M059J (cell line): ENCODE data around the gene CAPN7. TPM values are rescaled to one million over a fixed set of nuclear protein-coding genes. Genes with fewer than 3 reads are reported as not detected.
"Not testable (repeated sequence)": the region's sequence is repeated elsewhere in the genome, so short reads cannot be mapped to it uniquely, and the experiment has no call there.

ENCODE experiments used
- DNase-seq: peaks from one replicate; pipeline ENCODE4 v3.0.0-alpha.2; 2012; ENCODE audit warnings: low read depth
- total RNA-seq: library from RNA; depleted of rRNA; stranded (reverse); fragments of >200 nt; shearing (Covaris generic); gene quantifications from 2 replicates; pipeline ENCODE4 v1.2.3, GENCODE V29; 2014; rRNA removed

CAPN7 gene
- 13.1 and 21.0 TPM in 2 replicates for total RNA-seq

- peak; percentile 90 for DNase-seq
Observed at GRCh38 chr3:15205934-15206661, at the start of gene CAPN7. TSS of gene CAPN7 (plus strand) at chr3:15206246. CDS start at chr3:15206496, 250 bp downstream.

GRCh38 chr3:15157441-15157840 lies 48.6 kb upstream of the CAPN7 start:
- no peak for DNase-seq

DNA sequence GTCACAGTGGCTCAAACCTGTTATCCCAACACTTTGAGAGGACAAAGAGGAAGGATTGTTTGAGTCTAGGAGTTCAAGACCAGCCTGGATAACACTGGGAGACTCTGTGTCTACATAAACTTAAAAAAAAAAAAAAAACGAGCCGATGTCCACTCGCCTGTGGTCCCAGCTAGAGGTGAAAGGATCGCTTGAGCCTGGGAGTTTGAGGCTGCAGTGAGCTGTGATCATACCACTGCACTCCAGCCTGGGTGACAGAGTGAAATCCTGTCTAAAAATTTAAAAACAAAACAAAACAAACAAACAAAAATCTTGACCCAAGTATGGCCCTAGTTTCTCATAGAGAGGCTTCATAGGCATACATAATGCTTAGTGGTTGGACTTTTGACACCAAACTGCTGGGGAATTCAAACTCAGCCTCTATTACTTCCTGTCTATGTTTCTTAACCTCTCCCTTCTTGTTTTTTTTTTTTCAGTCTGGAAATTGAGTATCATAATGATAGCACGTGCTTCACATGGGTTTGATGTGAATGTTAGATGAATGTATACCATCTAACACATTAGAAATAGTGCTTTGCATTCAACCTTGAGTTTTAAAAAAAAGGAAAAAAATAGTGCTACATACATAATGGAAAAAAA lies 46.4 kb upstream of the CAPN7 start:
- peak; percentile 3 for DNase-seq

- no peak for DNase-seq
Observed at GRCh38 chr3:15160662-15161061, 45.4 kb upstream of the CAPN7 start.

- no peak for DNase-seq
Observed at GRCh38 chr3:15161133-15161532, 44.9 kb upstream of the CAPN7 start.

- DNase-seq, result not testable (repeated sequence)
Observed at GRCh38 chr3:15163656-15164055, 42.4 kb upstream of the CAPN7 start.

DNA sequence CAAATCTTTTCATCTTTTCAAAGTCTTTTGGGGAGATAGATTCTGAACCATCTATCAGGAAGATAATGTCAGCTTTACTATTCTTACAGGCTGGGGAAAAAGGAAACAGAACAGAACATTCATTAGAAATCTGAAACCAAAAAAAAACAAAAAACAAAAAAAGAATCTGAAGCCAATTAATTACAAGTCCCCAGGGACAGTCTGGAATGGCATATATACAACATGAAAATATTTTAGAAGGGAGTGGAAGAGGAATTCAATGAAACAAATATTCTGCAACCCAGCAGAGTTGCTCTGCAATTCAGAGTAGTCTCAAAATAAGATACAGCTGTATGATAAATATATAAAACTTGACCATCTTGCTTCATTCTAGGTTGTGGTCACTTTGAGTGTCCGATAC lies 41.7 kb upstream of the CAPN7 start:
- no peak for DNase-seq

GRCh38 chr3:15165061-15165460 lies 41.0 kb upstream of the CAPN7 start:
- no peak for DNase-seq

DNA sequence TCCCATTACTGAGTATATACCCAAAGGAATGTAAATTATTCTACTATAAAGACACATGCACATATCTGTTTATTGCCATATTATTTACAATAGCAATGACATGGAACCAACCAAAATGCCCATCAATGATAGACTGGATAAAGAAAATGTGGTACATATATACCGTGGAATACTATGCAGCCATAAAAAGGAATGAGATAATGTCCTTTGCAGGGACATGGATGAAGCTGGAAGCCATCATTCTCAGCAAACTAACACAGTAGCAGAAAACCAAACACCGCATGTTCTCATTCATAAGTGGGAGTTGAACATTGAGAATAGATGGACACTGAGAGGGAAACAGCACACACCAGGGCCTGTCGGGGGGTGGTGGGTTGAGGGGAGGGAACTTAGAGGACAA lies 39.7 kb upstream of the CAPN7 start:
- DNase-seq, result not testable (repeated sequence)

GRCh38 chr3:15171096-15171495 lies 35.0 kb upstream of the CAPN7 start:
- no peak for DNase-seq

DNA sequence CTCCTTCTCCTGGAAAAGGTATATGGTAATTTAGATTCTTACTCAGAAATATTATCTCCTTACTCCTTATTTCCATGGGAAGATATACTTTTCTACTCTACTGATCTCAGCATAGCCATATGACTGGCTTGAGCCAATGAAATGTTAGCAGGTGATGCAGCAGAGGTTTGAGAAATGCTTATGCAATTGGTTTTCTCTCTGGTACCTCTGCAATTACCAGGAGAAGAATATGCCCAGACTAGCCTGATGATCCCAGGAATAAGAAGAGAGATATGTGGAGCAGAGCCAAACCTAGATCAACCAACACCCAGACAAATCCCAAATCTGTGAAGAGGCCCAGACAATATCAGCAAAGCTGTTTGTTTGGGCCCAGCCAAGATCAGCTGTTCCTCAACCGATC lies 33.2 kb upstream of the CAPN7 start:
- DNase-seq, result no peak

DNA sequence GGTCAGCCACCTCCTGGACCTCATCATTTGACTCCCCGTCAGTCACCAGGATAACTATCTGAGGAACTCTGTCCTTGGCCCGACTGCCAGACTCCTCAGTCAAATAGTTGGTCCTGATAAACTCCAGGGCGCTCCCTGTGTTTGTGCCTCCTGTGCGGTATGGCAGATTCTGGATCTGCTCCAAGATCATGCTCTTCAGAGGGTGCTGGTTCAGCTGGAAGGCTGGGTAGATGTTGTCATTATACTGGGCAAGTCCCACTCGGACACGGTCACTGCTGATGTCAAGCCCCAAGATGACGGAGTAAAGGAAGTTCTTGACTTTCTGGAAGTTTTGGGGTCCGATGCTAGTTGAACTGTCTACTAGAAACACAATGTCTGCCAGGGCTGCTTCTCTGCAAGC lies 31.1 kb upstream of the CAPN7 start:
- no peak for DNase-seq

DNA sequence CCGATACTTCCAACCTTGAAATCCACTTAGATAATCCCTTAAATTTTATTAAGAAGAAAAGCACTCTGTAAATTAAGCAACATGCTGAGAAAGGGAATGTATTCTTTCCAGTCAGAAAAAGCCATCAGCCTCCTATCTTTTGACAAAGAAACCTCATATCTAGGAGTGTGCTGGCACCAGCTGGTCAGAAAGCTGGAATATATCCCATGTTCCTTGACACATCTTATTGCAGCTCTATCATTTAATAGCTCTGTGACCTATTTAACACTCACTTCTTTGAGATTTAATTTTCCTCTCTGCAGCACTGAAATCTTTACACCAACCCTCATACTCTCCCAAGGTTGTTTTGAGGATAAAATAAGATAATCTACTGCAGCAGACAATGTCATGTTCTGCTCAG lies 30.4 kb upstream of the CAPN7 start:
- DNase-seq, result no peak

- no peak for DNase-seq
Observed at GRCh38 chr3:15180042-15180611, 25.9 kb upstream of the CAPN7 start.

DNA sequence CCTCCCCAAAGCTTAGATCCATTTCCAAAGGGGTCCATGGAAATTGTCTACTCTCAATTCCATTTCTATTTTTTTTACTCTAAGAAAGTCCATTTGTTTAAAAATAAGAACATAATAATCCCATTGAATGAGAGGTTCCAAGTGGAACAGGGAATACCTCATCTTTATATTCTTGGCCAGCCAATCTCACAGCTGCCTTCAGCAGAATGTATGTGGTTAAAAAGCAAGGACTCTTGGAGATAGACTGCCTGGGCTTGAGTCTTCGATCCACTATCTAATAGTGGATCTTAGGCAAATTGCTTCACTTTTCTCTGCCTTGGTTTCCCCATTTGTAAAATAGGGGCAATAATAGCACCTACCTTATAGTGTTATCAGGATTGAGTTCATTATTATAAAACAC lies 24.5 kb upstream of the CAPN7 start:
- DNase-seq, result no peak

GRCh38 chr3:15181963-15182362 lies 24.1 kb upstream of the CAPN7 start:
- DNase-seq, result no peak

DNA sequence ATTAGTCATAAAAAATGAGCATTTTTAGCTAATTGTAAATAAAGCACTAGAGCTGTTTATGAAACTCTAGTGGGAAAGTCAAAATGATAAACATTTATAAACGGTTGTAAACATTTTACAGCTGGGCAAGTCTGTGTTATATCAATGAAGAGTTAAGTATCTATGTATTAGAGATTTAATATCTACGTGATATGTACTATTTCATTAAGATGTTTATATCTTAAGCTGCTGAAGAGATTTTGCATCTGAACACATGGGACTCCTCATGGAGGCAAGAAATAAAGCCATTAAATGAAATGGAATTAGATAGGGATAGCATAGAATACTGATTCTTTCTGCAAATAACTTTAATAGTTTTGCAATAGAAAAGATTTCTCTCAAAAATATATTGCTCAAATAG lies 23.0 kb upstream of the CAPN7 start:
- no peak for DNase-seq

- DNase-seq, result no peak
Observed at GRCh38 chr3:15185404-15185803, 20.6 kb upstream of the CAPN7 start.

DNA sequence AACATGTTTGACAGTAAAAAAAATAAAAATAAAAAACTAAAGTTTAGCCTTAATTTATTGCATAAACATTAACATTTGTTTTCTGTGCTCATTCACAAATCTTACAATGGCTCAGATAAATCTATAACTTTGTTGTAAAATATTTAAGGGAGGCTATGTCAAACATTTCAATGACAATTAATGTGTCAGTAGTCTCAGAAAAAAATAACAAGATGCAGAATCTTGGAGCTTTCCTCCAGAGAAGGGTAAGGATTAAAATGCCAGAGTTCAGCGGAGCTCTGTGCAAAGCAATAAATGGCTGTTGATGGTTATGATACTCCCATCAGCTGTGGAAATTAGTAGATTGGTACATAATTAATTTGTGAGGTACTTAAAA lies 20.0 kb upstream of the CAPN7 start:
- no peak for DNase-seq

- not testable (repeated sequence) for DNase-seq
Observed at GRCh38 chr3:15186477-15187164, 19.4 kb upstream of the CAPN7 start.

- no peak for DNase-seq
Observed at GRCh38 chr3:15197340-15198029, 8.6 kb upstream of the CAPN7 start.

DNA sequence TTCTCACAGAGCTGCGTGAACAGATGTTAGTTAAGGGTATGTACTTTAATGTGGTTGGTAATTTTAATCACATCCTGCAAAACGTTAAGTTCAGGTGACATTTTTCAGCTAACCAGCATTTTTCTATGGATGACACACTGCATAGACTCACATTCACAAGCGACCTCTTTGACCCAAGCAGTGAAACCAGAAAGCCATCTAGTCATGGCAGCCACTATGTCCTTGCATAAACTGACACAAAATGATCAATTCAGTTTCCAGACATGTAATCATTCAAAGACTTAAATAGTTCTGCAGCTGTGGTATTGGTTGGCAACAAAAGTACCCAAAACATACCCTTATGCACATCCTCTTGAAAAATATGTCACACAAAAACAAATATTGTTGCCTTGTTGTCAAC lies 7.4 kb upstream of the CAPN7 start:
- peak; percentile 9 for DNase-seq
